Psoas muscle (tissue), 8 donors: ENCODE data around the gene TBXAS1. TPM values are rescaled to one million over a fixed set of nuclear protein-coding genes. Genes with fewer than 3 reads are reported as not detected.

Source experiments
- ATAC-seq, 4 donors: fragments of 200-7000 bp; cut with Tn5 transposase; one replicate each; pipeline ENCODE4 v1.9.1; 2020; ENCODE audit warnings: moderate library complexity in 3 of 4, mild to moderate bottlenecking in 2 of 4
- DNase-seq, 2 donors: peaks; one replicate each; pipeline ENCODE4 v3.0.0-alpha.2; 2020
- H3K27ac ChIP-seq: fragments of 200-600 bp; one replicate; pipeline ENCODE4 v1.8.0; 2022
- H3K27me3 ChIP-seq, 3 donors: fragments of 200-600 bp in 1 of 3; one replicate each; pipeline versions ENCODE4 v1.6.1 to v1.8.0; 2013 to 2022; ENCODE audit warnings: low read length in 2 of 3, mild to moderate bottlenecking in 2 of 3, moderate library complexity in 1 of 3; ENCODE audit not compliant: insufficient read depth in 3 of 3
- H3K36me3 ChIP-seq, 2 donors: fragments of 200-600 bp in 1 of 2; one replicate each; pipeline versions ENCODE4 v1.6.1 to v1.8.0; 2013 to 2022; ENCODE audit warnings: low read depth in 1 of 2, mild to moderate bottlenecking in 1 of 2, moderate library complexity in 1 of 2; ENCODE audit not compliant: insufficient read depth in 1 of 2
- H3K4me1 ChIP-seq: fragments of 200-600 bp; one replicate; pipeline ENCODE4 v1.8.0; 2022
- H3K4me3 ChIP-seq: fragments of 200-600 bp; one replicate; pipeline ENCODE4 v1.8.0; 2022; ENCODE audit warnings: mild to moderate bottlenecking
- H3K9me3 ChIP-seq: fragments of 200-600 bp; one replicate; pipeline ENCODE4 v1.8.0; 2022
- CTCF ChIP-seq: fragments of 200-600 bp; IDR thresholded peaks from one replicate; pipeline ENCODE4 v1.8.0; 2022; ENCODE audit warnings: antibody characterized with exemption
- WGBS, 3 donors: extraction: QIAGEN DNeasy Blood & Tissue Kit; methylation state at CpG; one replicate each; pipeline versions ENCODE4 v1.1.6 to v1.1.7; 2013; 5-methylcytosine and 5-hydroxymethylcytosine counted together
- intact Hi-C, 2 donors: fragments of 100-400 bp; cut with DNase I; formaldehyde crosslinking; loops; one replicate each; pipeline versions ENCODE4 v1.11.0 to v1.14.2; 2022
- polyA plus RNA-seq, 3 donors: library from polyadenylated mRNA; stranded (reverse); fragments of 200-250 nt; gene quantifications; one replicate each; pipeline ENCODE4 v1.2.3, GENCODE V29; 2013
- total RNA-seq, 4 donors: library from RNA; stranded (reverse); fragmentation: NEBNext Ultra II Directional in 2 of 4; extraction: Animal tissue kit (Norgen Biotek cat#: 25700) in 2 of 4; gene quantifications; one replicate each; pipeline versions ENCODE4 v1.2.1 to v1.2.4, GENCODE V29; 2021 to 2023
- donor health status: healthy with polysubstance abuse.
- donor health status: DM: no; HTN: no; CAD: no; lungs with moderate emphysema.
- donor health status: Bipolar disorder and iron deficiency.
- donor health status: healthy.
- donor health status: DM: yes; HTN: yes; CAD: no.
- donor health status: DM: no; HTN: no; CAD: no.
- donor health status: DM: no; HTN: no; CAD: no.
- donor health status: DM: yes; HTN: yes; CAD: no.

Gene TBXAS1
- total and polyA plus RNA-seq, 7 donors: 0.90 to 2.9 (median 2.0) TPM

- intact Hi-C loops: no loop called here
- no peak overlapping the region for H3K27ac ChIP-seq
- no peak for TF ChIP-seq CTCF
- ATAC-seq (no peak), DNase-seq (no peak)
- peaks cover 0 to 1% (median 0%) of the 10 kb centered on the region in 3 donors for H3K27me3 ChIP-seq
- WGBS, 3 donors: 71 to 87% (median 76%) methylated on average over 9 of the region's 9 CpGs
- H3K4me1 ChIP-seq: no peaks in the 10 kb centered on the region
- no peak overlapping the region for H3K4me3 ChIP-seq
- no peaks in the 10 kb centered on the region for H3K9me3 ChIP-seq
- peaks cover 0 to 1% of the 10 kb centered on the region in 2 donors for H3K36me3 ChIP-seq
Observed at GRCh38 chr7:140018125-140019043, 189.3 kb downstream of the TBXAS1 start.

GRCh38 chr7:140019172-140019571, 190.1 kb downstream of the TBXAS1 start:
- peaks cover 0 to 6% of the 10 kb centered on the region in 2 donors for H3K36me3 ChIP-seq
- no peaks in the 10 kb centered on the region for H3K9me3 ChIP-seq
- no peak overlapping the region for H3K27ac ChIP-seq
- no peaks in the 10 kb centered on the region for H3K4me1 ChIP-seq
- intact Hi-C loops: no loop called here
- WGBS, 3 donors: 36 to 67% (median 44%) methylated on average over 10 to 11 of the region's 11 CpGs
- H3K4me3 ChIP-seq: no peak overlapping the region
- H3K27me3 ChIP-seq: peaks cover 0 to 1% (median 0%) of the 10 kb centered on the region in 3 donors
- DNase-seq (no peak), ATAC-seq (no peak)
- TF ChIP-seq CTCF: no peak

GRCh38 chr7:140019606-140020005, 190.5 kb downstream of the TBXAS1 start:
- H3K4me1 ChIP-seq: no peaks in the 10 kb centered on the region
- WGBS, 3 donors: 58 to 65% (median 59%) methylated on average over 3 of the region's 3 CpGs
- ATAC-seq (no peak), DNase-seq (no peak)
- no peaks in the 10 kb centered on the region for H3K27me3 ChIP-seq
- no peak overlapping the region for H3K27ac ChIP-seq
- no peak overlapping the region for H3K4me3 ChIP-seq
- no peak for TF ChIP-seq CTCF
- peaks cover 0 to 6% of the 10 kb centered on the region in 2 donors for H3K36me3 ChIP-seq
- intact Hi-C loops: no loop called here
- H3K9me3 ChIP-seq: no peaks in the 10 kb centered on the region

- Histone ChIP-seq H3K27ac (no peak overlapping the region), H3K9me3 (no peaks in the 10 kb centered on the region), H3K36me3 (peaks cover 0 to 12% of the 10 kb centered on the region in 2 donors), H3K4me3 (no peak overlapping the region), H3K27me3 (no peaks in the 10 kb centered on the region), H3K4me1 (no peaks in the 10 kb centered on the region)
- DNase-seq (no peak), ATAC-seq (no peak)
- WGBS, 3 donors: 96 to 99% (median 96%) methylated on average over 7 to 8 of the region's 8 CpGs
- intact Hi-C loops: no loop called here
- TF ChIP-seq CTCF: no peak
Observed at GRCh38 chr7:140021603-140022002, 192.5 kb downstream of the TBXAS1 start.
